A549 (cell line): ENCODE measurements around the gene STYXL1.

Experiments used
- CBX2 ChIP-seq: fragments of 200-600 bp; sonication (generic); IDR thresholded peaks from 2 replicates; pipeline ENCODE4 v1.6.1; 2016; ENCODE audit warnings: low read depth, mild to moderate bottlenecking, borderline replicate concordance
- NFE2L2 ChIP-seq: fragments of 150-350 bp; conservative IDR thresholded peaks from 2 replicates; pipeline ENCODE4 v1.6.1; 2014; ENCODE audit warnings: low read length

GRCh38 chr7:75989500-75990388 is 58.1 kb downstream of the STYXL1 start:
- TF ChIP-seq CBX2: no peak
- TF ChIP-seq NFE2L2: no peak
